IMR-90 (cell line): Measurements from ENCODE around the gene BCL2L1. TPM values are rescaled to one million over a fixed set of nuclear protein-coding genes. Genes with fewer than 3 reads are reported as not detected.

Source experiments
- ATAC-seq: fragments of 200-7000 bp; cut with Tn5 transposase; 2 replicates; pipeline ENCODE4 v1.9.1; 2020; ENCODE audit warnings: low read depth, mild to moderate bottlenecking, moderate library complexity
- BruUV-seq: library from RNA; stranded (reverse); fragments of 400-500 nt; replicated peaks from 2 replicates; lab custom pipeline; 2021; lab: Mats Ljungman, UMichigan
- CTCF ChIA-PET: fragments of 300-600 bp; formaldehyde crosslinking; extraction: SDS; loops from one replicate; lab custom pipeline; 2021; ENCODE audit warnings: antibody characterized with exemption; lab: Yijun Ruan, JAX
- POLR2A ChIA-PET: fragments of 300-600 bp; sonication (Branson Sonifier 250); formaldehyde crosslinking; loops from one replicate; lab custom pipeline; 2022; ENCODE audit warnings: antibody characterized with exemption; ENCODE audit not compliant: unreplicated experiment; lab: Charles Lee
- DNase-seq: peaks from one replicate; pipeline ENCODE4 v3.0.0; 2013
- H2AFZ ChIP-seq: replicated peaks from 2 replicates; pipeline ENCODE3; 2013; ENCODE audit warnings: low read length, mild to moderate bottlenecking; ENCODE audit not compliant: poor library complexity
- H2AK5ac ChIP-seq: 2 replicates; pipeline ENCODE4 v1.6.1; 2013; ENCODE audit warnings: low read depth, low read length, inconsistent platforms
- H2AK9ac ChIP-seq: replicated peaks from 2 replicates; pipeline ENCODE3; 2013; ENCODE audit warnings: mild to moderate bottlenecking, low read depth, low read length, moderate library complexity; ENCODE audit not compliant: poor library complexity
- H2BK120ac ChIP-seq: 2 replicates; pipeline ENCODE4 v1.6.1; 2013; ENCODE audit warnings: low read depth, low read length, inconsistent platforms
- H2BK15ac ChIP-seq: 3 replicates; pipeline ENCODE4 v1.6.1; 2013; ENCODE audit warnings: low read depth, low read length, inconsistent platforms
- H2BK20ac ChIP-seq: 2 replicates; pipeline ENCODE4 v1.6.1; 2013; ENCODE audit warnings: low read depth, mild to moderate bottlenecking, inconsistent platforms, low read length, moderate library complexity
- H2BK5ac ChIP-seq: 2 replicates; pipeline ENCODE4 v1.6.1; 2013; ENCODE audit warnings: mild to moderate bottlenecking, low read depth, low read length, inconsistent platforms; ENCODE audit not compliant: poor library complexity, severe bottlenecking
- H3K14ac ChIP-seq: replicated peaks from 2 replicates; pipeline ENCODE4 v1.6.1; 2013; ENCODE audit warnings: low read depth, low read length, inconsistent platforms
- H3K18ac ChIP-seq: 2 replicates; pipeline ENCODE4 v1.6.1; 2013; ENCODE audit warnings: low read depth, low read length, control low read depth
- H3K23ac ChIP-seq: 2 replicates; pipeline ENCODE4 v1.6.1; 2013; ENCODE audit warnings: low read depth, low read length, inconsistent platforms
- H3K27ac ChIP-seq: 2 replicates; pipeline ENCODE4 v1.5.1; 2013; ENCODE audit warnings: mild to moderate bottlenecking, control low read depth, low read length; ENCODE audit not compliant: insufficient read depth
- H3K27me3 ChIP-seq: 2 replicates; pipeline ENCODE4 v1.6.1; 2013; ENCODE audit warnings: low read length; ENCODE audit not compliant: control insufficient read depth, insufficient read depth
- H3K36me3 ChIP-seq: 2 replicates; pipeline ENCODE4 v1.6.1; 2013; ENCODE audit warnings: low read length, mixed read lengths; ENCODE audit not compliant: control insufficient read depth, insufficient read depth
- H3K4ac ChIP-seq: 2 replicates; pipeline ENCODE4 v1.6.1; 2013; ENCODE audit warnings: low read depth, low read length, inconsistent platforms
- H3K4me1 ChIP-seq: 2 replicates; pipeline ENCODE4 v1.6.1; 2013; ENCODE audit warnings: low read length, mixed read lengths; ENCODE audit not compliant: control insufficient read depth, insufficient read depth
- H3K4me2 ChIP-seq: 2 replicates; pipeline ENCODE4 v1.6.1; 2013; ENCODE audit warnings: low read depth, mild to moderate bottlenecking, control low read depth, low read length, moderate library complexity
- H3K4me3 ChIP-seq: 2 replicates; pipeline ENCODE4 v1.5.1; 2013; ENCODE audit warnings: low read depth, mild to moderate bottlenecking, control low read depth, low read length, moderate library complexity; ENCODE audit not compliant: insufficient read depth
- H3K56ac ChIP-seq: 2 replicates; pipeline ENCODE4 v1.6.1; 2013; ENCODE audit warnings: low read length, inconsistent platforms; ENCODE audit not compliant: insufficient read depth; ENCODE audit errors: extremely low read depth
- H3K79me1 ChIP-seq, 2 experiments: 2 replicates each; pipeline ENCODE4 v1.6.1; 2013; ENCODE audit warnings: low read length in 2 of 2, inconsistent platforms in 1 of 2, low read depth in 1 of 2
- H3K9ac ChIP-seq: 2 replicates; pipeline ENCODE4 v1.6.1; 2013; ENCODE audit warnings: low read depth, low read length, control low read depth
- H3K9me1 ChIP-seq: 2 replicates; pipeline ENCODE4 v1.6.1; 2013; ENCODE audit warnings: low read length, inconsistent platforms; ENCODE audit not compliant: insufficient read depth
- H3K9me3 ChIP-seq: 2 replicates; pipeline ENCODE4 v1.6.1; 2013; ENCODE audit warnings: low read length; ENCODE audit not compliant: control insufficient read depth, insufficient read depth
- H4K20me1 ChIP-seq: 2 replicates; pipeline ENCODE4 v1.6.1; 2013; ENCODE audit warnings: low read length, inconsistent platforms; ENCODE audit not compliant: insufficient read depth
- H4K5ac ChIP-seq: 2 replicates; pipeline ENCODE4 v1.6.1; 2013; ENCODE audit warnings: mild to moderate bottlenecking, low read depth, low read length, control low read depth
- H4K8ac ChIP-seq, 2 experiments: 2 replicates each; pipeline ENCODE4 v1.6.1; 2013; ENCODE audit warnings: low read depth in 2 of 2, low read length in 2 of 2, control low read depth in 1 of 2, inconsistent platforms in 1 of 2
- H4K91ac ChIP-seq: 2 replicates; pipeline ENCODE4 v1.6.1; 2013; ENCODE audit warnings: low read depth, low read length, inconsistent platforms; ENCODE audit not compliant: insufficient read depth
- FOS ChIP-seq: fragments of 150-350 bp; IDR thresholded peaks from 2 replicates; pipeline ENCODE4 v1.6.1; 2016; ENCODE audit warnings: low read depth, low read length
- MAZ ChIP-seq: IDR thresholded peaks from 2 replicates; pipeline ENCODE4 v1.6.1; 2012; ENCODE audit warnings: low read depth, mild to moderate bottlenecking, low read length, improper control_type of control experiment, moderate library complexity, borderline replicate concordance
- POLR2A ChIP-seq: IDR thresholded peaks from 2 replicates; pipeline ENCODE4 v1.6.1; 2012; ENCODE audit warnings: mild to moderate bottlenecking, low read depth, low read length
- RAD21 ChIP-seq: IDR thresholded peaks from 2 replicates; pipeline ENCODE4 v1.6.1; 2012; ENCODE audit warnings: low read length, improper control_type of control experiment
- SMC3 ChIP-seq: fragments of 150-350 bp; IDR thresholded peaks from 2 replicates; pipeline ENCODE4 v1.6.1; 2016; ENCODE audit warnings: low read depth, mild to moderate bottlenecking, antibody characterized with exemption, low read length, moderate library complexity
- WGBS, 2 experiments: methylation state at CpG; one replicate each; pipeline versions ENCODE4 v1.1.5 to v1.1.7; 2013; ENCODE audit warnings: missing lambda C conversion rate in 2 of 2; ENCODE audit not compliant: insufficient read length in 1 of 2; ENCODE audit errors: extremely low coverage in 2 of 2; 5-methylcytosine and 5-hydroxymethylcytosine counted together
- dilution Hi-C: fragments of 300-500 bp; cut with HindIII; formaldehyde crosslinking; loops from one replicate; pipeline ENCODE4 v1.14.3; 2018; ENCODE audit warnings: low sequenced_read_pairs; ENCODE audit not compliant: unreplicated experiment
- in situ Hi-C: fragments of 300-500 bp; cut with MboI; formaldehyde crosslinking; loops from 3 replicates; pipeline ENCODE4 v1.14.3; 2019; ENCODE audit warnings: low sequenced_read_pairs, inconsistent platforms, mixed read lengths
- intact Hi-C: fragments of 100-400 bp; cut with micrococcal nuclease; formaldehyde crosslinking; loops from 2 replicates; pipeline ENCODE4 v1.10.0; 2022
- polyA plus RNA-seq, 3 experiments: library from polyadenylated mRNA; depleted of rRNA; stranded (reverse); fragments of >200 nt; gene quantifications; 2 replicates each; pipeline ENCODE4 v1.2.3, GENCODE V29; 2012; ENCODE audit warnings: low replicate concordance in 1 of 3
- total RNA-seq: library from RNA; depleted of rRNA; stranded (reverse); fragments of >200 nt; gene quantifications from 2 replicates; pipeline ENCODE4 v1.2.3, GENCODE V29; 2012

BCL2L1 gene
- total and polyA plus RNA-seq, 2 of the 4 experiments (the other 2 are of a cell fraction) = 40.2 to 41.9 TPM

DNA sequence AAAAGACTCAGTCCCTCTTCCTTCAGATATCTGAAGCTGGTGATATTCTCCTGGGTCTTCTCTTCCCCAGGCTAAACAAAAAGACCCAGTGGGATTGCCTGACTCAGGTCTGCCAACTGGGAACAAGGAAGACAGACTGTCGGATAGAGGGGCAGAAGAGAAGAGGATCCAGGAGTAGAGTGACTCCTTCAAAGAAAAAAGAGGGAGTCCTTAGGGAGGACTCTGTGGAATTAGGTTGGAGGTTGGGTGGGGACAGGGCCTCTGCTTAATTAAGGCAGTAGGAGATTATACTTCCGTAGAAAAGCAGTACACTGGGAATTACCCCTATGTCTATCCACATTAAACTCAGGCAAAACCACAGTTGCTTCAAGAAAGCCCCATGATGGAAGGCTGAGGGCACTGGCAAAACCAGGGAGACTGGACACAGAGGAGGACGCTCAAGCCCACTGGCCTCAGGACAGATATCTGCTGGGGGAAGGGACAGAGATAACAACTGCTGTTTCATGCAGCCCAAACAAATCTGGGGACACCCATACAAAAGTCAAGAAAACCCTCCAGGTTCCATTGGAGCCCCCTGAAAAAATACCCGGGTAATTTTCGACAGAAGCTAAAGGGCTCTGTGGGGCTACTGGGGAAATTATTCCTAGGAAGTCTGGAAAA, 5.7 kb downstream of the BCL2L1 start:
- dilution Hi-C loops = no loop called here
- no TSS peak for BruUV-seq
- in situ Hi-C loops = no loop called here

More for the DNA sequence above, 5.7 kb downstream of the BCL2L1 start:
- Histone ChIP-seq H3K9me1 (peaks cover 38% of the 10 kb centered on the region), H2AFZ (no peak overlapping the region), H3K4me3 (no peak overlapping the region), H4K91ac (peak overlapping the region; percentile 56), H2BK20ac (no peak overlapping the region), H3K36me3 (peaks cover 31% of the 10 kb centered on the region), H3K56ac (no peak overlapping the region), H3K18ac (0 out of 2 replicates have a peak overlapping the region, but pooled peaks have one; percentile 8), H4K8ac (peak overlapping the region in 1 of 2 experiments; percentile 43; a peak in 1 of 4 replicates), H2BK15ac (0 out of 3 replicates have a peak overlapping the region, but pooled peaks have one; percentile 38), H3K79me1 (peaks cover 30 to 78% of the 10 kb centered on the region in 2 experiments), H4K20me1 (no peaks in the 10 kb centered on the region; the same call in 1 of the 2 replicates), H3K4me1 (peaks cover 41% of the 10 kb centered on the region), H3K4ac (peak overlapping the region; percentile 60), H2BK5ac (peak overlapping the region; percentile 32), H3K27me3 (no peaks in the 10 kb centered on the region), H3K23ac (peak overlapping the region; percentile 41), H2AK5ac (peak overlapping the region; percentile 67), H3K14ac (peak overlapping the region; percentile 85), H2BK120ac (peak overlapping the region; percentile 58), H3K27ac (0 out of 2 replicates have a peak overlapping the region, but pooled peaks have one; percentile 17), H4K5ac (0 out of 2 replicates have a peak overlapping the region, but pooled peaks have one; percentile 7), H3K4me2 (no peak overlapping the region; the same call in 1 of the 2 replicates), H2AK9ac (peak overlapping the region; percentile 62), H3K9me3 (no peaks in the 10 kb centered on the region), H3K9ac (no peak overlapping the region)
- TF ChIP-seq MAZ (no peak), RAD21 (no peak), POLR2A (no peak), SMC3 (no peak), FOS (no peak)
- CTCF ChIA-PET = no interaction called here
- WGBS, 2 experiments = no CpG with 5 or more reads among the region's 5 CpGs
- POLR2A ChIA-PET = interaction anchor here (0.6 to 0.9 kb wide), 2 partner anchors 55 to 91 kb away, joined by 3 read pairs; no protein-coding TSS in a partner anchor
- intact Hi-C loops = no loop called here
- DNase-seq (no peak), ATAC-seq (no peak)
